Tibial artery (tissue), 4 donors: ENCODE data around the gene H3-3A.

Source experiments
- DNase-seq, 2 donors: peaks; one replicate each; pipeline ENCODE4 v3.0.0-alpha.2; 2019
- H3K27ac ChIP-seq, 2 donors: fragments of 200-600 bp; sonication (generic) in 1 of 2; 1 replicate in 1 of 2; 2 replicates in 1 of 2; pipeline ENCODE4 v1.5.1; 2018 to 2019; ENCODE audit warnings: mild to moderate bottlenecking in 1 of 2
- H3K27me3 ChIP-seq, 2 donors: fragments of 200-600 bp; sonication (generic) in 1 of 2; one replicate each; pipeline versions ENCODE4 v1.5.1 to v1.6.0; 2016 to 2019
- H3K36me3 ChIP-seq, 3 donors: fragments of 200-600 bp; sonication (generic) in 2 of 3; one replicate each; pipeline ENCODE4 v1.5.1; 2016 to 2019; ENCODE audit warnings: mild to moderate bottlenecking in 2 of 3
- H3K4me1 ChIP-seq, 4 donors: fragments of 200-600 bp; sonication (generic) in 2 of 4; 1 replicate in 3 of 4; 2 replicates in 1 of 4; pipeline ENCODE4 v1.5.1; 2016 to 2019
- H3K4me3 ChIP-seq, 2 donors: fragments of 200-600 bp; sonication (generic) in 1 of 2; 1 replicate in 1 of 2; 2 replicates in 1 of 2; pipeline ENCODE4 v1.5.1; 2018 to 2019; ENCODE audit warnings: mild to moderate bottlenecking in 2 of 2
- H3K9me3 ChIP-seq, 3 donors: fragments of 200-600 bp; sonication (generic) in 1 of 3; one replicate each; pipeline ENCODE4 v1.5.1; 2016 to 2019
- intact Hi-C: fragments of 100-400 bp; cut with DNase I; formaldehyde crosslinking; loops from one replicate; pipeline ENCODE4 v1.15.0; 2023; ENCODE audit warnings: low total_unique reads
- TF ChIP-seq, protein P1 (sequence below), 2 experiments: fragments of 200-600 bp in 1 of 2; fragments of 450-650 bp in 1 of 2; IDR thresholded peaks; one replicate each; pipeline ENCODE4 v1.5.1; 2017 to 2019; ENCODE audit warnings: antibody characterized with exemption in 2 of 2, mild to moderate bottlenecking in 1 of 2, moderate library complexity in 1 of 2

H3-3A gene

DNA sequence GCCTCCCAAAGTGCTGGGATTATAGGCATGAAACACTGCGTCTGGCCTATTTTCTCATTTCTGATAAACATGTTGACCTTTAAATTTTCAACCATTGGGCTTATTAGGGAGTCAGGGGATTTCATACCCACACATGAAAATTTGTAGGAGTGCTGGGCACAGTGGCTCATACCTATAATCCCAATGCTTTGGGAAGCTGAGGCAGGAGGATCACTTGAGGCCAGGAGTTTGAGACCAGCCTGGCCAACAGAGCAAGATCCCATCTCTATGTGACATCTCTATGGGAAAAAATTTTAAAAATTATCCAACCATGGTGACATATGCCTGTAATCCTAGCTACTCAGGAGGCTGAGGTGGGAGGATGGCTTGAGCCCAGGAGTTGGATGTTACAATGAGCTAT lies 10.5 kb upstream of the H3-3A start:
- Histone ChIP-seq H3K9me3 (no peaks in the 10 kb centered on the region), H3K4me1 (no peaks in the 10 kb centered on the region), H3K27ac (no peak overlapping the region), H3K36me3 (peaks cover 0 to 17% (median 0%) of the 10 kb centered on the region in 3 donors), H3K4me3 (no peak overlapping the region), H3K27me3 (no peaks in the 10 kb centered on the region)
- intact Hi-C loops = no loop called here
- TF ChIP-seq, protein P1, sequence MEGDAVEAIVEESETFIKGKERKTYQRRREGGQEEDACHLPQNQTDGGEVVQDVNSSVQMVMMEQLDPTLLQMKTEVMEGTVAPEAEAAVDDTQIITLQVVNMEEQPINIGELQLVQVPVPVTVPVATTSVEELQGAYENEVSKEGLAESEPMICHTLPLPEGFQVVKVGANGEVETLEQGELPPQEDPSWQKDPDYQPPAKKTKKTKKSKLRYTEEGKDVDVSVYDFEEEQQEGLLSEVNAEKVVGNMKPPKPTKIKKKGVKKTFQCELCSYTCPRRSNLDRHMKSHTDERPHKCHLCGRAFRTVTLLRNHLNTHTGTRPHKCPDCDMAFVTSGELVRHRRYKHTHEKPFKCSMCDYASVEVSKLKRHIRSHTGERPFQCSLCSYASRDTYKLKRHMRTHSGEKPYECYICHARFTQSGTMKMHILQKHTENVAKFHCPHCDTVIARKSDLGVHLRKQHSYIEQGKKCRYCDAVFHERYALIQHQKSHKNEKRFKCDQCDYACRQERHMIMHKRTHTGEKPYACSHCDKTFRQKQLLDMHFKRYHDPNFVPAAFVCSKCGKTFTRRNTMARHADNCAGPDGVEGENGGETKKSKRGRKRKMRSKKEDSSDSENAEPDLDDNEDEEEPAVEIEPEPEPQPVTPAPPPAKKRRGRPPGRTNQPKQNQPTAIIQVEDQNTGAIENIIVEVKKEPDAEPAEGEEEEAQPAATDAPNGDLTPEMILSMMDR (IDR thresholded peaks at IDR 0.05) = no peak
- DNase-seq = no peak

DNA sequence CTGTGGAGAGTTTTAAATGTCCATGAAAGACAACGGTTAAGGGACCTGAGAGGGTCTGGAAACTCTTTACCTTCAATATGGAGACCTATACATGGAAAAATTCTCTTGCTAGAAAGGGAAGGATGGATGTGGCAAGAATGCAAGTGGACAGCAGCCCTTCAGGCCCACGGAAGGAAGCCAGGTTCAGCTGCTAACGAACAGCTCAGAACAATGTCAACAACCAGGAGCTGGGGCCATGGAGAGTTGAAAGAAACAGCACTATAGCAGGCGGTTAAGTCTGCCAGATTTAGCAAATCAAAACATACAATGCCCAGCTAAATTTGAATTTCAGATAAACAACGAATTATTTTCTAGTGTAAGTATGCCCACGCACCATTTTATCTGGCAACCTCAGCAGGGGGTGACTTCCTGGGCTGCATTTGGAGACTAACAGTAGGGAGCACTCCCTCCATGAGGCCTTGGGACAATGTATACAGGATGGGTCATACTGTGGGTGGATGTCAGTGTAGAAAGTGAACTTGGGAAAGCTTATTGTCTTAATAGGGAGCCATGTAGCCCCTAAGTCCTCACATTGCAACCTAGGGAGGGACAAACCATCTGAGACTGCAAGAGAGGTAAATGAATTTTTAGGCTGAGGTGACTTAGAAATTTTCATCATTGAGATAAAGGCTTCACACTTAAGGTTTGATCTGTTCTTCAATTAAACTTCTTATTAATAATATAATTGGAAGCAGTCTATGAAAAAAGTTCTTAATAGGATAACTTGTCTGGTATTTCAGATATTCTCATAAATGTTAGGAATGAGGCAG lies 7.8 kb upstream of the H3-3A start:
- intact Hi-C loops = no loop called here
- DNase-seq = no peak
- H3K27me3 ChIP-seq = no peaks in the 10 kb centered on the region
- no peak overlapping the region for H3K4me3 ChIP-seq
- H3K9me3 ChIP-seq = no peaks in the 10 kb centered on the region
- TF ChIP-seq, protein P1 (IDR thresholded peaks at IDR 0.05) = no peak
- peaks cover 0 to 17% (median 0%) of the 10 kb centered on the region in 3 donors for H3K36me3 ChIP-seq
- H3K27ac ChIP-seq = no peak overlapping the region
- H3K4me1 ChIP-seq = no peaks in the 10 kb centered on the region

DNA sequence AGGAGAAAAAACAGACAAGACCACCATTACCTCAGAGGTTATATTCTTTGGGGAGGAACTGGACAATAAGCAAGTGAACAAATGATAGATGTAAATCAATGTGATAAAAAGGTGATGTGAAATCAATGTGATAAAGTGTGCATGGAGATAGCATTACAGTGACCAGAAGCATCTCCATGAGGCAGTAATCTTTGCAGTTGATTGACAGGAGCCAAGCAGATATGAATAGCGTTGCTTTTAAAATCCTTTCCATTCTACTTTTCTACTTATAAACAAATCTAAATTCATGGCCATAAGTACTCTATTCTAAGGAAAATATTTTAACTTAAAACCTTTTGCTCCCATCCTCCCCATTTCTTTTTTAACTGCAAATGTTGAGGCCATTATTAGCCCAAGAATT lies 2.8 kb upstream of the H3-3A start:
- Histone ChIP-seq H3K4me3 (no peak overlapping the region), H3K27me3 (no peaks in the 10 kb centered on the region), H3K27ac (no peak overlapping the region), H3K4me1 (peaks cover 0 to 13% (median 10%) of the 10 kb centered on the region in 4 donors), H3K9me3 (no peaks in the 10 kb centered on the region), H3K36me3 (peaks cover 0 to 2% (median 0%) of the 10 kb centered on the region in 3 donors)
- TF ChIP-seq, protein P1 (IDR thresholded peaks at IDR 0.05) = no peak
- intact Hi-C loops = loop anchor here (5.0 to 10.0 kb wide), 2 partner anchors 57 to 125 kb away; partner anchors contain the start of gene ACBD3
- no peak for DNase-seq

DNA sequence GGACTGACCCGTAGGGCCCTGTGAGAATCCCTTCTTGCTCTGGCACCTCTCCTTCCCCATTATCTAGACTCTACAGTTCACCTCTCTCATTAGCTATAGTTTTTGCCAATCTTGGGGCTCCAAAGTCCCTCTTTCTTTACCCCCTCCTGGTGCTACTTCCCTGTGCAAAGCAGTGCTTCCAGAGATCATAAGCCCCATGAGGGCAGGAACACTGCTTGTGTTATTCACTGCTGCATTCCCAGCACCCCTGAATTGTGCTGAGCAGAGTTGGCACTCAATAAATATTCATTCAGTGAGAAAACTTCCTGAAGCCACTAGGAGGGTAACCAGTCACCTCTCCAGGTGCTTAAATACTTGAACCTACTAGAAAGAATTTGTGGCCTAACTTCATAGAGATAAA lies 2.1 kb upstream of the H3-3A start:
- TF ChIP-seq, protein P1 (IDR thresholded peaks at IDR 0.05) = no peak
- H3K27ac ChIP-seq = peak overlapping the region in 1 of 2 donors; percentile 96

DNA sequence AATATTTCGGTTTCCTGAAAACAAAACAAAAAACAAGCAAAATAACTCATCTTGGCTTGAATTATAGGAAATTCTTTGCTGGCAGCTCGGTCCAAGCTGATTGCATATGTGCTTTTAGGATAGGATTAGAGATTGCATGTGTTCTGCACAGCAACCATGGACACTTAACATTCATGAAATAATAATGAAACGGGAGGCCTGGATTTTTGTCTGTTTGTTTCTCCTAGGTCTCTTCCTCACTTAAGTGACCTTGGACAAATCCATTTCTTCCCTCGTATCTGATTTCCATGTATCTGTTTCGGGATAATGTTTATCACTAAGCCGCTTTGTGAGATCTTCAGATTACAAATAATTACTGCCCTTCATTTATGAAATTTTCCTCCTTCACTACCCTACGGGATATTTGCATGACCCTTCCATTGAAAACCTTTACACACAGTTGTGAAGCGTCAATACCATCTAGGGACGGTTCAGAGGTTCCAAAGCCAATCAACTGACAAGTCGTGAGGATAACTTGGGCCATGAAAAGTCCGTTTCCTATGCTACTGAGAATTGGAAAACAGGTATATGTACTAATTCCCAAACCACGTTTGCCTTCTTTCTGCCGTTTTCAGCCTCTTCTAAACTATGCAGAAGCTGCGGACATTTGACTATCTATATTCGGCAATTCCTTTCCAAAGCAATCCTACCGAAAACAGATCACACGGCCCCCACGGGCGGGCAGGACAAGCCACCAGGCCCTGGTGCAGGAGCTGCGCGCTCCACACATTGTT lies 1.3 kb upstream of the H3-3A start:
- TF ChIP-seq, protein P1 (IDR thresholded peaks at IDR 0.05) = no peak
- peak overlapping the region; percentile 81 to 88 for H3K4me3 ChIP-seq
- intact Hi-C loops = loop anchor here (5.0 to 10.0 kb wide), 2 partner anchors 59 to 124 kb away; partner anchors contain the start of gene ACBD3
- H3K9me3 ChIP-seq = no peaks in the 10 kb centered on the region
- peak overlapping the region; percentile 96 to 99 for H3K27ac ChIP-seq
- H3K27me3 ChIP-seq = no peaks in the 10 kb centered on the region
- peaks cover 5 to 8% (median 6%) of the 10 kb centered on the region in 3 donors for H3K36me3 ChIP-seq
- no peak for DNase-seq
- peaks cover 2 to 28% (median 24%) of the 10 kb centered on the region in 4 donors for H3K4me1 ChIP-seq

More for the DNA sequence above, 2.1 kb upstream of the H3-3A start:
- intact Hi-C loops = loop anchor here (5.0 to 10.0 kb wide), 2 partner anchors 58 to 124 kb away; partner anchors contain the start of gene ACBD3
- Histone ChIP-seq H3K4me1 (peaks cover 2 to 20% (median 16%) of the 10 kb centered on the region in 4 donors), H3K36me3 (no peaks in the 10 kb centered on the region), H3K27me3 (no peaks in the 10 kb centered on the region), H3K9me3 (no peaks in the 10 kb centered on the region), H3K4me3 (no peak overlapping the region)
- DNase-seq = no peak
